ENCODE measurements around the gene CHKB.

GRCh38 chr22:50550395-50550794, 32.3 kb downstream of the CHKB start:
- TF ChIP-seq CTCF (optimal IDR thresholded peaks at IDR 0.05 in 1 of 3, IDR thresholded peaks at IDR 0.05 in 1 of 3, conservative IDR thresholded peaks at IDR 0.05 in 1 of 3; ENCODE audit: extremely low read depth in 1 of 3, insufficient read depth in 2 of 3, low read length in 3 of 3) (no peak), EZH2 (IDR thresholded peaks at IDR 0.05; ENCODE audit: low read length) (no peak)
